ENCODE data around the gene PRICKLE2.

PRICKLE2 gene

DNA sequence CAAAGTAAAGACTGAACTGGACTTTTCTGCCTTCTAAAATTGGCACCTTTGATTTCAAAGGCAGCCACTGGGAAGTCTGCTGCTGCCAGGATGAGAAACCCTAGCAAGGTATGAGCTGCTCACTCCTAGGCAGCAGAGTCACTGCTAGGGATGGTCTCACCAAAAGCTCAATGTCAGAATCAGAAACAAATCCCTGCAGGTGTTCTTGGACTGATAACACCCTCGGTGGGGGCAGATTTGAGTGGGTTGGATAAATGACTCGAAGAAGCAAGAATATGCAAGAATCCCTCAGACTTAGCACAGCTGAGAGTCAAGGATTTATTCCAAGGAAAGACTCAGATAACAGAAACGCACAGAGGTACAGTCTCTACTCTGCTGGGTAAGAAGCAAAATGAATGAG, 90.4 kb downstream of the PRICKLE2 start:
- FAIRE-seq (no peak), DNase-seq (ENCODE audit: insufficient read length, low spot score) (no peak)
- TF ChIP-seq TAF1 (IDR thresholded peaks at IDR 0.05; ENCODE audit: low read depth, low read length) = no peak
- no peak for TF ChIP-seq PAX5 (IDR thresholded peaks at IDR 0.05; ENCODE audit: insufficient read depth, low read length, severe bottlenecking)
- TF ChIP-seq POLR2A (IDR thresholded peaks at IDR 0.05; ENCODE audit: low read depth, low read length) = no peak
- no peak for TF ChIP-seq POU2F2 (IDR thresholded peaks at IDR 0.05; ENCODE audit: low read depth, low read length)
- no peak for TF ChIP-seq SPI1 (IDR thresholded peaks at IDR 0.05; ENCODE audit: low read depth, low read length)
- TF ChIP-seq POLR2AphosphoS5 (IDR thresholded peaks at IDR 0.05; ENCODE audit: low read depth, low read length) = no peak

DNA sequence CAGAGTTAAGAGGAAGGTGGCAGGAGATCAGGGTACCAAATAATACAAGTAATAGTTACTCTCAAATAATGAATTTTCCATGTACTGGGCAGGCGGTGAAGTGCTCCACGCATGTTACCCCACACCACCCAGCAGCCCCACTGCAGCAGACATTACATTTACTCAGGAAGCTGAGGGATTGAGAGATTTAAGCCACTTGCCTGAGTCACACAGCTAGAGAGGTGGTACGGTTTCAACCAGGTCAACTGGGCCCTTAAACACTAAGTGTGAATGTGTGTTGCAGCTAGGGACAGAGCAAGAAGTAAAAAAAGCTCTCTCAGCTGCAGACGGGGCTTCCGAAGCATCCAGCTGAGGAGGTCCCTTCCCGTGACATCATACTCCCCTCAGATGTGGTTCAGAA, 91.3 kb downstream of the PRICKLE2 start:
- TF ChIP-seq SPI1 (IDR thresholded peaks at IDR 0.05; ENCODE audit: low read depth, low read length) = no peak
- no peak for TF ChIP-seq POU2F2 (IDR thresholded peaks at IDR 0.05; ENCODE audit: low read depth, low read length)
- no peak for TF ChIP-seq PAX5 (IDR thresholded peaks at IDR 0.05; ENCODE audit: insufficient read depth, low read length, severe bottlenecking)
- DNase-seq (ENCODE audit: insufficient read length, low spot score) (no peak), FAIRE-seq (no peak)

DNA sequence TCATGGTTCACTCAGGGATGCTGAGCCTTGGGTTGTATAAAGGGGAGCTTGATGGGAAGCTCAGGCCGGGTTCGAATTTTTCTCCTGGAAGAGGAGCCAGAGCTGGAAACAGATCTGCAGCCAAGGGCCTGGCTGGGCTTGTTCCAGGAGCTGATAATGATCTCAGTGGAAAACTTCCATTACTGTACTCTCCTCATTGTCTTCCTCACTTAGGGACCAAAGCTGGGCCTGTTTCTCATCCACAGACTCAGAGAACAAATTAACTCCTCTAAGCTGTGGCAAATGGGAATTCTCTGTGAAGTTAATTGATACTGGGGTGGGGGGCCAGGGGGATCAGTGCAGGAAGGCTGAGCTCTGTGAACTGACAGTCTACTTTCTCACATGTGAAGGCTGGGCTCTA, 92.0 kb downstream of the PRICKLE2 start:
- DNase-seq (ENCODE audit: insufficient read length, low spot score) = no peak
- TF ChIP-seq TAF1 (IDR thresholded peaks at IDR 0.05; ENCODE audit: low read depth, low read length) (no peak), POLR2AphosphoS5 (IDR thresholded peaks at IDR 0.05; ENCODE audit: low read depth, low read length) (no peak), SPI1 (IDR thresholded peaks at IDR 0.05; ENCODE audit: low read depth, low read length) (no peak), POU2F2 (IDR thresholded peaks at IDR 0.05; ENCODE audit: low read depth, low read length) (no peak), PAX5 (IDR thresholded peaks at IDR 0.05; ENCODE audit: insufficient read depth, low read length, severe bottlenecking) (no peak), POLR2A (IDR thresholded peaks at IDR 0.05; ENCODE audit: low read depth, low read length) (no peak)
- FAIRE-seq = no peak

DNA sequence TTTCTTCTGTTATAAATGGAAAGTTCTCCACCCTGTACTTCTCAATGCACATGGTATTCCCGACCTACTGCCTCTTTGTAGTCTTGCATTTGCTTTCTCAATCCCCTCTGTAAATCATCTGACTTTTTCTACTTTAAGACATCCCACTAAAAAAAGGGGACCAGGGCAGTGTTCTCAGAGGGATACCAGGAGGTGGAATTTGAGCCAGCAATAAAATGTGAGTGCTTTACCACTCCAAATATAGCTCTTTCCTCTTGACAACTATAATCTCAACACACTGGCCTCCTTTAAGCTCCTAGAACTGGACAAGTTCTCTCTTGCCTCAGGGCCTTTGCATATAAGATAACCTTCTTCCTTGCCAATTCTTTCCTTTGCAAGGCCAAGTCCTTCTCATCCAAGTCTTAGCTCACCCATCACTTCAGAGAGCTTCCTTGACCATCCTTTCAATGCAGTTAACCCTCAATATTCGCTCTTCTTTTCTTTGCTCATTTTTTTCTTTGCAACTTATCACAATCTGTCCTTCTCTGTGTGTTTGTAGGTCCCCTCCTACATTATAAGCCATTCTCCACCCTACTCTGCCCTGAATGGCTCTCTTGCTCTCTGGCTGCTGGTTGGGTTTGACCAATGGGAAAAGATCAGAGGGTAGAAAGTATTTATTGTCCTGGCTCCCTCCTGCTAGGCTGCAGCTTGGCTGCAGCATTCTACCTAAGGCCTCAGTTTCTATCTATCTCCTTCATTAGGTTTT, 93.4 kb downstream of the PRICKLE2 start:
- no peak for DNase-seq (ENCODE audit: insufficient read length, low spot score)
- no peak for FAIRE-seq
- no peak for TF ChIP-seq SPI1 (IDR thresholded peaks at IDR 0.05; ENCODE audit: low read depth, low read length)
- TF ChIP-seq POU2F2 (IDR thresholded peaks at IDR 0.05; ENCODE audit: low read depth, low read length) = no peak
- no peak for TF ChIP-seq PAX5 (IDR thresholded peaks at IDR 0.05; ENCODE audit: insufficient read depth, low read length, severe bottlenecking)
- no peak for TF ChIP-seq POLR2A (IDR thresholded peaks at IDR 0.05; ENCODE audit: low read depth, low read length)
- no peak for TF ChIP-seq TAF1 (IDR thresholded peaks at IDR 0.05; ENCODE audit: low read depth, low read length)
- TF ChIP-seq POLR2AphosphoS5 (IDR thresholded peaks at IDR 0.05; ENCODE audit: low read depth, low read length) = no peak

DNA sequence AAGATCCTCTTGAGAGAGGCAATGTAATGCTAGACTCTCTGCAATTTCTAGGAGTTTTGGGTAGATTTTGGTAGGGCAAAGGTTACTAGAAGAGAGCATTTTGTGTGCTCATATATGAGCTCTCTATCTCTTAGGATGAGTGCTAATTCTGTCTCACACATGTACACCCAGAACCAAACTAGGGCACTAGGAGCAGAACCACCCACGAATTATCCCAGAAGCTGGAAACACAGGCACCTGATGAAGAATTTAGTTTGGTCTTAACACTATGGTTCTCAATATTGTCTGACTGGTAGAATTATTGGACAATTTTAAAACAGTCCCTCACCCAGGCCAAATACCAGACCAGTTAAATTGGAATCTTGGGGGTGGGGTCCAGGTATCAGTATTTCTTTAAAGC, 94.8 kb downstream of the PRICKLE2 start:
- DNase-seq (ENCODE audit: insufficient read length, low spot score) (no peak), FAIRE-seq (no peak)
- no peak for TF ChIP-seq POLR2AphosphoS5 (IDR thresholded peaks at IDR 0.05; ENCODE audit: low read depth, low read length)
- TF ChIP-seq SPI1 (IDR thresholded peaks at IDR 0.05; ENCODE audit: low read depth, low read length) = no peak
- TF ChIP-seq PAX5 (IDR thresholded peaks at IDR 0.05; ENCODE audit: insufficient read depth, low read length, severe bottlenecking) = no peak
- no peak for TF ChIP-seq POLR2A (IDR thresholded peaks at IDR 0.05; ENCODE audit: low read depth, low read length)
- TF ChIP-seq TAF1 (IDR thresholded peaks at IDR 0.05; ENCODE audit: low read depth, low read length) = no peak
- no peak for TF ChIP-seq POU2F2 (IDR thresholded peaks at IDR 0.05; ENCODE audit: low read depth, low read length)

DNA sequence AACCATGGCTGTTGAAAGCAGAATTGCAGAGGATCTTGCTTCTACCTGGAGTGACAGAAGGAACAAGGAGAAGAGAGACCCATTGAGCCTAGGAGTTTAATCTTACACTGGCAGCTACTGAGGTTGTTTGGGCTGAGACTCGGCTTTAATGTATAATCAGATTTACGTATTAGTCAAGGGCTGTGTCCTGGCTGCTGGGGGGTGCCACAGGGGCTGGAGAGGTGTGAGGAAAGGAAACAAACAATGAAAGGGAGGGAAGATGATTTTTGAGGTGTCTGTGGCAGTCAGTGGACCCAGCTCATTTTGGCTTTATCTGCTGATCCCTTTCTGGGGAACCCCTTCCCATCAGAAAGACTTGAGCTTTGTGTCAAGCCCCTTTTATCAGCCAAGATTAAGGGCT, 95.7 kb downstream of the PRICKLE2 start:
- FAIRE-seq (no peak), DNase-seq (ENCODE audit: insufficient read length, low spot score) (no peak)
- TF ChIP-seq TAF1 (IDR thresholded peaks at IDR 0.05; ENCODE audit: low read depth, low read length) (no peak), POLR2AphosphoS5 (IDR thresholded peaks at IDR 0.05; ENCODE audit: low read depth, low read length) (no peak), POU2F2 (IDR thresholded peaks at IDR 0.05; ENCODE audit: low read depth, low read length) (no peak), PAX5 (IDR thresholded peaks at IDR 0.05; ENCODE audit: insufficient read depth, low read length, severe bottlenecking) (no peak), POLR2A (IDR thresholded peaks at IDR 0.05; ENCODE audit: low read depth, low read length) (no peak), SPI1 (IDR thresholded peaks at IDR 0.05; ENCODE audit: low read depth, low read length) (no peak)

DNA sequence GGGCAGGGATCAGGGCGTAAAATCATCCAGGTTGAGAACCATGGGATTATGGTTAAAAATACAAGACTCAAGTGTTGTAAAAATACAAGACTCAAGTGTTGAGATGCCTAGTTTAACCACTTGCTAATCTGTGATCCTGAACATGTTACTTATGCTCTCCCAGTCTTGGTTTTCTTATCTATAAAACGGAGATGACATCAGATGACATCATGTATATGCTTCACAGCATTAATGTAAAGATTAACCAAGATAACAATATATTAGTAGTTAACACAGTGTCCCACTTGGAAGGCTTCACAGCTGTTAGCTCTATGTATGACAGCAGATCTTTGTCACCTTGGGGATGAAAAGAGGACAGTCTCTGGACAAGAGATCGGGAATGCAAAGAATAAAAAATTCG, 96.2 kb downstream of the PRICKLE2 start:
- no peak for DNase-seq (ENCODE audit: insufficient read length, low spot score)

DNA sequence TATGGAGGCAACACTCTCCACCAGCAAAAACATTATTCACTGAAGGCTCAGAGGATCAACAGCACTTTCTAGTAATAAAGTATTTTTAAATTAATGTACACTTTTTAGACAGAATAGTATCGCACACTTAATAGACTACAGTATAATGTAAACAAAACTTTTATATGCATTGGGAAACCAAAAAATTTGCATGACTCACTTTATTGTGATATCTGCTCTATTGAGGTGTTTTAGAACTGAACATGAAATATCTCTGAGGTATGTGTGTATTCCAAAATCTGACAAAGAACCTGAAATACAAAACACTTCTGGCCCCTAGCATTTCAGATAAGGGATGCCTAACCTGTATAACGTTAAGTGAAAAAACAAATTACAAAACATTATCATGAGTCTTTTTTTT, 99.7 kb downstream of the PRICKLE2 start:
- FAIRE-seq (no peak), DNase-seq (ENCODE audit: insufficient read length, low spot score) (no peak)
- TF ChIP-seq PAX5 (IDR thresholded peaks at IDR 0.05; ENCODE audit: insufficient read depth, low read length, severe bottlenecking) (no peak), SPI1 (IDR thresholded peaks at IDR 0.05; ENCODE audit: low read depth, low read length) (no peak), TAF1 (IDR thresholded peaks at IDR 0.05; ENCODE audit: low read depth, low read length) (no peak), POLR2AphosphoS5 (IDR thresholded peaks at IDR 0.05; ENCODE audit: low read depth, low read length) (no peak), POU2F2 (IDR thresholded peaks at IDR 0.05; ENCODE audit: low read depth, low read length) (no peak), POLR2A (IDR thresholded peaks at IDR 0.05; ENCODE audit: low read depth, low read length) (no peak)

More for the DNA sequence above, 96.2 kb downstream of the PRICKLE2 start:
- FAIRE-seq = no peak
- no peak for TF ChIP-seq TAF1 (IDR thresholded peaks at IDR 0.05; ENCODE audit: low read depth, low read length)
- TF ChIP-seq SPI1 (IDR thresholded peaks at IDR 0.05; ENCODE audit: low read depth, low read length) = no peak
- no peak for TF ChIP-seq PAX5 (IDR thresholded peaks at IDR 0.05; ENCODE audit: insufficient read depth, low read length, severe bottlenecking)
- TF ChIP-seq POU2F2 (IDR thresholded peaks at IDR 0.05; ENCODE audit: low read depth, low read length) = no peak
- TF ChIP-seq POLR2A (IDR thresholded peaks at IDR 0.05; ENCODE audit: low read depth, low read length) = no peak
- no peak for TF ChIP-seq POLR2AphosphoS5 (IDR thresholded peaks at IDR 0.05; ENCODE audit: low read depth, low read length)

DNA sequence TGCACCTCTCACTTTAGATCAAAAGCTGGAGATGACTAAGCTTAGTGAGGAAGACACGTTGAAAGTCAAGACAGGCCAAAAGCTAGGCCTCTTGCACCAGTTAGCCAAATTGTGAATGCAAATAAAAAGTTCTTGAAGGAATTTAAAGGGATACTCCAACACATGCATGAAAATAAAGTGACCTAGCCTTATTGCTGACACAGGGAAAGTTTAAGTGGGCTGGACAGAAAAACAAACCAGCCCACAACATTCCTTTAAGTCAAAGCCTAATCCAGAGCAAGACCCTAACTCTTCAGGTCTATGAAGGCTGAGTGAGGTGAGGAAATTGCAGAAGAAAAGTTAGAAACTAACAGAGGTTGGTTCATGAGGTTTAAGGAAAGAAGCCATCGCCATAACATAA, 101.3 kb downstream of the PRICKLE2 start:
- no peak for TF ChIP-seq POLR2AphosphoS5 (IDR thresholded peaks at IDR 0.05; ENCODE audit: low read depth, low read length)
- no peak for TF ChIP-seq PAX5 (IDR thresholded peaks at IDR 0.05; ENCODE audit: insufficient read depth, low read length, severe bottlenecking)
- TF ChIP-seq POLR2A (IDR thresholded peaks at IDR 0.05; ENCODE audit: low read depth, low read length) = no peak
- TF ChIP-seq TAF1 (IDR thresholded peaks at IDR 0.05; ENCODE audit: low read depth, low read length) = no peak
- no peak for TF ChIP-seq SPI1 (IDR thresholded peaks at IDR 0.05; ENCODE audit: low read depth, low read length)
- no peak for TF ChIP-seq POU2F2 (IDR thresholded peaks at IDR 0.05; ENCODE audit: low read depth, low read length)
- FAIRE-seq = no peak
- DNase-seq (ENCODE audit: insufficient read length, low spot score) = no peak

DNA sequence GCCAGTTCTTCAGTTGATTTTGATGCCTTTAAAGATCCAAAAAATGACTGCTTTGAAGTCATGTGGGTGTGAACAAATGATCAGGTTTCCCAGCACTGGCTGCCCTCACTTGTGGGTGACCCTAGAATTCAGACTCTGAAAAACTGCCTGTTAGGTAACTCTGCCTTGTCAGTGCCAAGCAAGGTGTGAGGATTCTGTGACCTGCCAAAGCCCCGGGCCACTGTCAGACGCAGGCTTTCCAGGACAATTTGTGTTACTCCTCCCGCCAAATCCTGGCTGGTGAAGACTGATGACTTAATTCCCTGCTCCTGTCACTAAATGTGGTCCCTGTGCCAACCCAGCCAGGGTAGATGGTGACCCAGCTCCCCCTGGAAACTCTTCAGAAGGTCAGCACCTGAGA, 102.8 kb downstream of the PRICKLE2 start:
- no peak for TF ChIP-seq POU2F2 (IDR thresholded peaks at IDR 0.05; ENCODE audit: low read depth, low read length)
- TF ChIP-seq TAF1 (IDR thresholded peaks at IDR 0.05; ENCODE audit: low read depth, low read length) = no peak
- no peak for TF ChIP-seq SPI1 (IDR thresholded peaks at IDR 0.05; ENCODE audit: low read depth, low read length)
- FAIRE-seq (no peak), DNase-seq (ENCODE audit: insufficient read length, low spot score) (no peak)

All from GM12891 (cell line).